G401.6 (cell line): ENCODE data around the gene CYTH4.

Experiments
- FAIRE-seq: peaks from 2 replicates; lab custom pipeline; 2012; peaks lifted over from hg19 to GRCh38; lab: Jason Lieb, UNC

The CYTH4 gene

DNA sequence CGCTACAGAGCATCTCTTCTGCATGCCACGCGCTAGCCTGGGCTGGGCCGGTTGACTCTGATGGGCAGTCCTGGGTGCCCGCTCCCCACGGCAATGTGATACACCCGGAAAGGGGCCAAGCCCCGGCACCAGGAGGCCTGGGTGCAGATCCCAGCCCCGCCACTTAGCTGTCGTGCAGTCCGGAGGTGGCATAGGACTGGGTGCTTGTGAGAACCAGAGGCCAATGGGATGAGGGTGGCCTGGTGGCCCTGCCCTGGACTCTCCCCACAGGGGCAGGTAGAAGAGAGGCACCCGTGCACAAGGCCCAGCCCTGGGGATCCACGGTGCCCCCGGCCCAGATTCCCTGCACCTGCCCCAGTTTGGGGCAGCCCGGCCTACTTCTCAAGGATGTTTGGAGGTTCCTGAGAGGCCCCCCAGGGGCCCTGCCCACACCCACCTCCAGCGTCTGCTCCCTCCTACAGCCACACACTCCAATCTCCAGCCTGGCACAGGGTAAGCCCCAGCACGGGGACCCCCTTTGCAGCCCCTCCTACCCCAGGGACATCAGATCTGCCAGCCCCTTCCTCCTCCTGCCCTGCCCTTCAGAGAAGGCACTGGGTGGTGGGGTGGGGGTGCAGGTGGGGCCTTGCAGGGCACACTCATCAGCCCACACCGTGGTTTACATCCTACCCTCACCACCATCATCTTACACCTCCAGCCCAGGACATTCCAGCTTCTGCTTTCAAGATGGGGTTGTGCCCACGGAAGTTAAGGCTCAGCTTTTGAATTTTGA lies 66.9 kb downstream of the CYTH4 start:
- no peak for FAIRE-seq

GRCh38 chr22:37351232-37351631 lies 68.9 kb downstream of the CYTH4 start:
- no peak for FAIRE-seq

DNA sequence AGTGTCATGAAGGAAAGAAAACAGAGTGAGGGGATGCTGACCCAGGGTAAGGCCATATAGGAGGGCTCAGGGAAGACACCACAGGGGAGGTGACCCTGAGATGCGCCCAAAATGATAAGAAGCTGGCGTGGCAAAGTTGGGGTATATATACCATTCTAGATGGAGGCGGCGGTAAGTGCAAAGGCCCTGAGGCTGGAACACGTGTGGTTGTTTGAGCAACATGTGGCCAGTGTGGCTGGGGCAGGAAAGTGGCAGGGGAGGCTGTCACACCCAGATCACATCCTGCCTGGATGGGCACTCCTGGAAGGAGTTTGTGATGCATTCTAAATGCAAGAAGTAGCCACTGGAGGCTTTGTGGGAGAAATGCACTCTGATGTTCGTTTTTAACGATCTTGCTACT lies 70.2 kb downstream of the CYTH4 start:
- no peak for FAIRE-seq

GRCh38 chr22:37353839-37354238 lies 71.5 kb downstream of the CYTH4 start:
- no peak for FAIRE-seq

DNA sequence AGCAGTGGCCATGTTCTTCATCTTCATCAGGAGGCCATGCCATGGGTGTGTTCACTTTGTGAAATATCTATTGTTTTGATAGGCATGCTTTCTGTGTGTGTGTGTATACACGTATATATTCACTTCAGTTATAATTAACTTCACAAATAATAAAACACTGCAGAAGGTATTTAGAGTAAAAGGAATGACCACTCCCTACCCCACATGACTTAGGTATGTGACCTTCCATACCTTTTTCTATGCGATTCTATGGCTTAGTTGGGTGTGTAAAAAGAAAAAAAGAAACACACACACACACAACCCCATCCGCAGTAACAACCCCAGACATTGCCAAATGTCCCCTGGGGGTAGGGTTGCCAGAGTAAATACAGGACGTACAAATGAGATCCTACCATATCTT lies 72.0 kb downstream of the CYTH4 start:
- FAIRE-seq = no peak

GRCh38 chr22:37354670-37355069 lies 72.4 kb downstream of the CYTH4 start:
- FAIRE-seq = no peak

DNA sequence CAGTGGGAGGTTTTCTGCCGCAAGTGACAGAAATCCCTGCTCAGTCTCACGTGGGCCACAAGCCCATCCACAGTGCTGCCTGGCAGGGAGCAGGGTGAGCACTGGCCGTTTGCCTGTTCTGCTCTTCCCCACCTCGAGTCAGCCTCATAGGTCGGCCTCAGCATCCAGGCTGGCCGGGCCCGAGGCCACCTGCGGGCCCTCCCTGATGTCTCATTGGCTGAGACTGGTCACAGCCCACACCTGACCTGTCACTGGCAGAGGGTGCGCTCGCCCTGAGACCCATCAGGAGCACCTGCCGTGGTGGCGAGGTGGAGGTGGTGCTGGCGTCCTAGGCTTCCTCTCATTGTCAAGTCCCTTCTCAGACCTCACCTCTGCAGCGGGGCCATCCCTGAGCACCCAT lies 72.9 kb downstream of the CYTH4 start:
- no peak for FAIRE-seq

GRCh38 chr22:37356922-37357321 lies 74.6 kb downstream of the CYTH4 start:
- FAIRE-seq = no peak

DNA sequence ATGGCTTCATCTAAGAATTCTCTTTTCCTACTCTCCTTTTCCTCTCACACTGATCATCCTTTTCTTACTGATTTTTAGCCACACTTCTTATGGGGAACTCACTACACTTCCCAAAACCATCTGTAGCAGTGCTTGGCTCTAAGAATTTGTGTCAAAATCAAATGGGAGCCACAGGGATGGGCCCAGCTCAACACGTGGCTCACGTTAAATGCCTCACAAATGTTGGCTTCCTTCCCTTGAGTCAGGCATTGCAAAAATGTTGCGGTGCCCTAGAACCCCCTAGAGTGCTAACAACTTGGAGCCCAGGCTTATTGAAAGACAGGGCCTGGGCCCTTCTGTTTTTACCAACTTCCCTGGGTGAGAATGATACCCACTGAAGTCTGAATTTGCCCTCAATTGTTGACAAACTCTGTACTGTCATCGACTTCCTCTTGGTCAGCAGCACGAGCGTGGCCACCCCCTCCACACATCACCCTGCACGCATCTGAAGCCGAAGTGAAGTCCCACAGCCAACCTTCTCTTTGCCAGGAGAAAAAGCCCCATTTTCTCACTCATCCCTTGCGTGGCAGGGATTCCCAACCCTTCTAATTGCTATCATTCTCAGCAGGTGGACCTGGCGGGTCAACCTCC lies 75.3 kb downstream of the CYTH4 start:
- no peak for FAIRE-seq

DNA sequence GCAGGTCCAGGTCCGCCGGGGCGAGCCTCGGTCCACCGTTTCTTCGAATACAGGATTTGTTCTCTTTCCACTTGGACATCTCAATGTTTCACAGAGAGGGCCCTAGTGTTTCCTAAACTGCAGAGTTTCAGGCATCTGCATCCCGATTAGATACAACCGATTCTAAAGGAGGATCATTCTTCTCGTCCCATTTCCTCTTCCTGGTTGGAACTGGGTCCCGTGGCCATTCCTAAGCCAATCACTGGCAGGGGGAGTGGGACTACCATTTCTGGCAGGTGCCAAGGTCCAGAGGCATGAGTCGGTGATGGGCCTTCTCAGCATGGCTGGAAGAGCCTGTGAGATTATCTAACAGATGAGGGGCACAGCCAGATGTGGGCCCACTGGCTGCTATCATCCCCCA lies 76.1 kb downstream of the CYTH4 start:
- FAIRE-seq = no peak

DNA sequence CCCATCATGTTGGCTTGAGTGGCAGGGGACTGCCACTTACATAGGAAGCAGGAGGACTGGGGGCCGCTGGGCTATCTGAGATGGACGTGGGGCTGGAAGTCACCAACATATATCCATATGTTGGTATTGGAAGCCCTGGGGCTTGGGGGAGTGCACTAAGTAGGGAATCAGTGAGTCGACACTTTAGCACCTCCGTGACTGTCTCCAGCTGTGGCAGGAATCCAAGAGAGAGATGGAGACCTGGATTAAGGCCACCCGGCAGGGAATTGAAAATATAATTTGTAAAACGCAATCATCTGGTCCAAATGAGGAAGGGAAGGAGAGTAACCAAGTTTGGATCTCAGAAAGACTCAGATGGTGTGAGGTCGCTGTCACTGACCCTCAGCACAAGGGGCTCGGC lies 76.6 kb downstream of the CYTH4 start:
- FAIRE-seq = no peak

- FAIRE-seq = no peak
These were observed 80.3 kb downstream of the CYTH4 start for GRCh38 chr22:37362621-37363020.

DNA sequence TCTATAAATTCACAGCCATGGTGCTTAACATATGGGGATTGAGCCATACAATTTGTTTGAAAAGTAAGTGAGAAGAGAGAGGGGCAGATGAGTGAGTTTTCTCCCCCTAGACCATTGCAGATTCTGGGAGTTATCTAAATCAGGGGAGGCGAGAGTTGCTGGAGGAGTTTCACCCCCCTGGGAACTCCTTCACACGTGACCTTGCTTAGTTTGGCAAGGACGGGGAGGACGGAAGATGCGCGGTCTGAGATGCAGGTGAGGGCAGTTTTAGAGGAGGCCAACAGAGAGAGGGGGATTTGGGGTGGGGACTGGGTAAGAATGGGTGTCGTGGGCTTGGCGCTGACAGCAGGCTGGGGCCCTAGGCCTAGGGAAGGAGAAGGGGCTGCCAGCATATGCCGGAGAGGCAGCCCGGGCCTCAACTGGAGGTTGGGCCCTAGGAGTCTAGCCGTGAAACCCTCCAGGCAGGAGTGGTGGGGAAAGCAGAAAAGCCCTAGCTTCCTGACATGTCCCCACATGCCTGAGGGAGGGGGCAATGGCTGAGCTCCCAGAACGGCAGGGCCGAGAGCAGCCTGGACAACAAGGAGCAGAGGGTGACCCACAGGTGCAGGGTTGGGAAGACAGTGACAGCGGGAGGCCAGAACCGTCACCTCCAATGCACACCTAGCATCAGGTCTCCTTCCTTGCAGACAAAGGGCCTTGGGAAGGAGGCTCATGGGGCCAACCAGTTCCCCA lies 81.1 kb downstream of the CYTH4 start:
- FAIRE-seq = no peak
